Fibroblast of lung (primary cell): ENCODE results near the gene INSRR.

Experiments
- CTCF ChIP-seq, 2 donors: IDR thresholded peaks in 1 of 2; conservative IDR thresholded peaks in 1 of 2; 1 replicate in 1 of 2; 2 replicates in 1 of 2; pipeline ENCODE4 v1.5.1; 2011 to 2012; ENCODE audit warnings: low read length in 2 of 2, control low read depth in 1 of 2, inconsistent platforms in 1 of 2, low read depth in 1 of 2, mild to moderate bottlenecking in 1 of 2
- EZH2 ChIP-seq: IDR thresholded peaks from 2 replicates; pipeline ENCODE4 v1.5.1; 2012; ENCODE audit warnings: low read length, control low read depth, mild to moderate bottlenecking; ENCODE audit errors: missing control alignments

- TF ChIP-seq CTCF (conservative IDR thresholded peaks at IDR 0.05 in 1 of 2, IDR thresholded peaks at IDR 0.05 in 1 of 2; ENCODE audit: low read depth in 1 of 2, low read length in 2 of 2) (no peak), EZH2 (no peak)
These were observed 36.0 kb upstream of the INSRR start for GRCh38 chr1:156894711-156895454.
